ENCODE measurements around the gene CHCHD5. TPM values are rescaled to one million over a fixed set of nuclear protein-coding genes. Genes with fewer than 3 reads are reported as not detected.

Gene CHCHD5
- polyA plus RNA-seq, 2 donors = 26.7 to 37.3 TPM

GRCh38 chr2:112584891-112585250, 462 bp downstream of the CHCHD5 start:
- Histone ChIP-seq H3K4me3 (ENCODE audit: low read depth in 1 of 2, low read length in 2 of 2) (peak overlapping the region; percentile 76 to 78), H3K27me3 (ENCODE audit: control insufficient read depth in 1 of 2, insufficient read depth in 2 of 2, low read length in 2 of 2) (no peaks in the 10 kb centered on the region), H3K36me3 (ENCODE audit: control insufficient read depth in 2 of 2, insufficient read depth in 2 of 2, low read length in 1 of 2) (peaks cover 0 to 12% of the 10 kb centered on the region in 2 donors), H3K4me1 (ENCODE audit: control insufficient read depth in 2 of 2, insufficient read depth in 2 of 2, low read length in 1 of 2) (peaks cover 10 to 11% of the 10 kb centered on the region in 2 donors), H3K27ac (ENCODE audit: low read depth in 2 of 2, low read length in 1 of 2) (peak overlapping the region; percentile 98 to 100), H3K9me3 (ENCODE audit: control insufficient read depth in 2 of 2, insufficient read depth in 1 of 2, low read depth in 1 of 2, low read length in 1 of 2) (no peaks in the 10 kb centered on the region)
- 61 to 65% methylated on average over 3 of the region's 3 CpGs for WGBS, 2 donors

GRCh38 chr2:112585400-112585799, 991 bp downstream of the CHCHD5 start:
- Histone ChIP-seq H3K27ac (ENCODE audit: low read depth in 2 of 2, low read length in 1 of 2) (peak overlapping the region; percentile 98 to 100), H3K4me1 (ENCODE audit: control insufficient read depth in 2 of 2, insufficient read depth in 2 of 2, low read length in 1 of 2) (peaks cover 10 to 11% of the 10 kb centered on the region in 2 donors), H3K27me3 (ENCODE audit: control insufficient read depth in 1 of 2, insufficient read depth in 2 of 2, low read length in 2 of 2) (no peaks in the 10 kb centered on the region), H3K36me3 (ENCODE audit: control insufficient read depth in 2 of 2, insufficient read depth in 2 of 2, low read length in 1 of 2) (peaks cover 0 to 12% of the 10 kb centered on the region in 2 donors), H3K4me3 (ENCODE audit: low read depth in 1 of 2, low read length in 2 of 2) (peak overlapping the region in 1 of 2 donors; percentile 78), H3K9me3 (ENCODE audit: control insufficient read depth in 2 of 2, insufficient read depth in 1 of 2, low read depth in 1 of 2, low read length in 1 of 2) (no peaks in the 10 kb centered on the region)
- WGBS, 2 donors = 97 to 100% methylated on average over 3 of the region's 3 CpGs

- H3K36me3 ChIP-seq (ENCODE audit: control insufficient read depth in 2 of 2, insufficient read depth in 2 of 2, low read length in 1 of 2) = peaks cover 0 to 12% of the 10 kb centered on the region in 2 donors
- WGBS, 2 donors = 96 to 97% methylated on average over 18 of the region's 18 CpGs
- H3K4me1 ChIP-seq (ENCODE audit: control insufficient read depth in 2 of 2, insufficient read depth in 2 of 2, low read length in 1 of 2) = peaks cover 10 to 11% of the 10 kb centered on the region in 2 donors
- no peak overlapping the region for H3K4me3 ChIP-seq (ENCODE audit: low read depth in 1 of 2, low read length in 2 of 2)
- H3K9me3 ChIP-seq (ENCODE audit: control insufficient read depth in 2 of 2, insufficient read depth in 1 of 2, low read depth in 1 of 2, low read length in 1 of 2) = no peaks in the 10 kb centered on the region
- no peaks in the 10 kb centered on the region for H3K27me3 ChIP-seq (ENCODE audit: control insufficient read depth in 1 of 2, insufficient read depth in 2 of 2, low read length in 2 of 2)
- no peak overlapping the region for H3K27ac ChIP-seq (ENCODE audit: low read depth in 2 of 2, low read length in 1 of 2)
Observed at GRCh38 chr2:112585873-112586464, 1.6 kb downstream of the CHCHD5 start.

- peaks cover 9 to 10% of the 10 kb centered on the region in 2 donors for H3K4me1 ChIP-seq (ENCODE audit: control insufficient read depth in 2 of 2, insufficient read depth in 2 of 2, low read length in 1 of 2)
- H3K36me3 ChIP-seq (ENCODE audit: control insufficient read depth in 2 of 2, insufficient read depth in 2 of 2, low read length in 1 of 2) = peaks cover 0 to 12% of the 10 kb centered on the region in 2 donors
- no peaks in the 10 kb centered on the region for H3K9me3 ChIP-seq (ENCODE audit: control insufficient read depth in 2 of 2, insufficient read depth in 1 of 2, low read depth in 1 of 2, low read length in 1 of 2)
- H3K27ac ChIP-seq (ENCODE audit: low read depth in 2 of 2, low read length in 1 of 2) = no peak overlapping the region
- H3K4me3 ChIP-seq (ENCODE audit: low read depth in 1 of 2, low read length in 2 of 2) = no peak overlapping the region
- 77 to 79% methylated on average over 6 of the region's 6 CpGs for WGBS, 2 donors
- no peaks in the 10 kb centered on the region for H3K27me3 ChIP-seq (ENCODE audit: control insufficient read depth in 1 of 2, insufficient read depth in 2 of 2, low read length in 2 of 2)
Observed at GRCh38 chr2:112588611-112589045, 4.2 kb downstream of the CHCHD5 start.

GRCh38 chr2:112591413-112591812, 7.0 kb downstream of the CHCHD5 start:
- Histone ChIP-seq H3K4me1 (ENCODE audit: control insufficient read depth in 2 of 2, insufficient read depth in 2 of 2, low read length in 1 of 2) (no peaks in the 10 kb centered on the region), H3K4me3 (ENCODE audit: low read depth in 1 of 2, low read length in 2 of 2) (no peak overlapping the region), H3K9me3 (ENCODE audit: control insufficient read depth in 2 of 2, insufficient read depth in 1 of 2, low read depth in 1 of 2, low read length in 1 of 2) (no peaks in the 10 kb centered on the region), H3K27me3 (ENCODE audit: control insufficient read depth in 1 of 2, insufficient read depth in 2 of 2, low read length in 2 of 2) (no peaks in the 10 kb centered on the region), H3K27ac (ENCODE audit: low read depth in 2 of 2, low read length in 1 of 2) (no peak overlapping the region), H3K36me3 (ENCODE audit: control insufficient read depth in 2 of 2, insufficient read depth in 2 of 2, low read length in 1 of 2) (peaks cover 0 to 8% of the 10 kb centered on the region in 2 donors)
- WGBS, 2 donors = 87 to 91% methylated on average over 5 of the region's 5 CpGs

GRCh38 chr2:112593736-112594135, 9.3 kb downstream of the CHCHD5 start:
- no peaks in the 10 kb centered on the region for H3K9me3 ChIP-seq (ENCODE audit: control insufficient read depth in 2 of 2, insufficient read depth in 1 of 2, low read depth in 1 of 2, low read length in 1 of 2)
- H3K36me3 ChIP-seq (ENCODE audit: control insufficient read depth in 2 of 2, insufficient read depth in 2 of 2, low read length in 1 of 2) = peaks cover 0 to 2% of the 10 kb centered on the region in 2 donors
- no peaks in the 10 kb centered on the region for H3K4me1 ChIP-seq (ENCODE audit: control insufficient read depth in 2 of 2, insufficient read depth in 2 of 2, low read length in 1 of 2)
- WGBS, 2 donors = 86 to 87% methylated on average over 4 of the region's 4 CpGs
- no peak overlapping the region for H3K27ac ChIP-seq (ENCODE audit: low read depth in 2 of 2, low read length in 1 of 2)
- H3K27me3 ChIP-seq (ENCODE audit: control insufficient read depth in 1 of 2, insufficient read depth in 2 of 2, low read length in 2 of 2) = no peaks in the 10 kb centered on the region
- no peak overlapping the region for H3K4me3 ChIP-seq (ENCODE audit: low read depth in 1 of 2, low read length in 2 of 2)

- Histone ChIP-seq H3K9me3 (ENCODE audit: control insufficient read depth in 2 of 2, insufficient read depth in 1 of 2, low read depth in 1 of 2, low read length in 1 of 2) (no peaks in the 10 kb centered on the region), H3K36me3 (ENCODE audit: control insufficient read depth in 2 of 2, insufficient read depth in 2 of 2, low read length in 1 of 2) (no peaks in the 10 kb centered on the region), H3K4me3 (ENCODE audit: low read depth in 1 of 2, low read length in 2 of 2) (no peak overlapping the region), H3K4me1 (ENCODE audit: control insufficient read depth in 2 of 2, insufficient read depth in 2 of 2, low read length in 1 of 2) (no peaks in the 10 kb centered on the region), H3K27me3 (ENCODE audit: control insufficient read depth in 1 of 2, insufficient read depth in 2 of 2, low read length in 2 of 2) (no peaks in the 10 kb centered on the region), H3K27ac (ENCODE audit: low read depth in 2 of 2, low read length in 1 of 2) (no peak overlapping the region)
- WGBS, 2 donors = 96% methylated on average over 10 of the region's 10 CpGs
Observed at GRCh38 chr2:112597537-112598322, 13.3 kb downstream of the CHCHD5 start.

GRCh38 chr2:112600634-112601033, 16.2 kb downstream of the CHCHD5 start:
- WGBS, 2 donors = 74 to 84% methylated on average over 3 of the region's 3 CpGs

GRCh38 chr2:112601754-112602153, 17.3 kb downstream of the CHCHD5 start:
- H3K27ac ChIP-seq (ENCODE audit: low read depth in 2 of 2, low read length in 1 of 2) = peak overlapping the region in 1 of 2 donors; percentile 9
- H3K27me3 ChIP-seq (ENCODE audit: control insufficient read depth in 1 of 2, insufficient read depth in 2 of 2, low read length in 2 of 2) = no peaks in the 10 kb centered on the region
- no peak overlapping the region for H3K4me3 ChIP-seq (ENCODE audit: low read depth in 1 of 2, low read length in 2 of 2)
- 86% methylated on average over 3 of the region's 3 CpGs for WGBS, 2 donors
- H3K4me1 ChIP-seq (ENCODE audit: control insufficient read depth in 2 of 2, insufficient read depth in 2 of 2, low read length in 1 of 2) = no peaks in the 10 kb centered on the region
- no peaks in the 10 kb centered on the region for H3K36me3 ChIP-seq (ENCODE audit: control insufficient read depth in 2 of 2, insufficient read depth in 2 of 2, low read length in 1 of 2)
- H3K9me3 ChIP-seq (ENCODE audit: control insufficient read depth in 2 of 2, insufficient read depth in 1 of 2, low read depth in 1 of 2, low read length in 1 of 2) = no peaks in the 10 kb centered on the region

More at GRCh38 chr2:112600634-112601033, 16.2 kb downstream of the CHCHD5 start:
- no peak overlapping the region for H3K4me3 ChIP-seq (ENCODE audit: low read depth in 1 of 2, low read length in 2 of 2)
- H3K4me1 ChIP-seq (ENCODE audit: control insufficient read depth in 2 of 2, insufficient read depth in 2 of 2, low read length in 1 of 2) = no peaks in the 10 kb centered on the region
- no peak overlapping the region for H3K27ac ChIP-seq (ENCODE audit: low read depth in 2 of 2, low read length in 1 of 2)
- no peaks in the 10 kb centered on the region for H3K9me3 ChIP-seq (ENCODE audit: control insufficient read depth in 2 of 2, insufficient read depth in 1 of 2, low read depth in 1 of 2, low read length in 1 of 2)
- no peaks in the 10 kb centered on the region for H3K36me3 ChIP-seq (ENCODE audit: control insufficient read depth in 2 of 2, insufficient read depth in 2 of 2, low read length in 1 of 2)
- no peaks in the 10 kb centered on the region for H3K27me3 ChIP-seq (ENCODE audit: control insufficient read depth in 1 of 2, insufficient read depth in 2 of 2, low read length in 2 of 2)

Data from esophagus (tissue), 2 donors.